ENCODE measurements around the gene ETV1.

Gene ETV1

GRCh38 chr7:13878154-13878553, 111.3 kb downstream of the ETV1 start:
- DNase-seq, result no peak

- no peak for DNase-seq
These were observed 113.9 kb downstream of the ETV1 start for GRCh38 chr7:13875496-13876074.

GRCh38 chr7:13874783-13875182, 114.7 kb downstream of the ETV1 start:
- no peak for DNase-seq

GRCh38 chr7:13872709-13873108, 116.8 kb downstream of the ETV1 start:
- DNase-seq, result no peak

GRCh38 chr7:13871008-13871407, 118.5 kb downstream of the ETV1 start:
- no peak for DNase-seq

GRCh38 chr7:13860734-13861133, 128.7 kb downstream of the ETV1 start:
- DNase-seq, result no peak

- DNase-seq, result no peak
These were observed 133.5 kb downstream of the ETV1 start for GRCh38 chr7:13856012-13856411.

- DNase-seq, result peak; percentile 10
These were observed 137.0 kb downstream of the ETV1 start for GRCh38 chr7:13852281-13852968.

- peak; percentile 69 for DNase-seq
These were observed 137.7 kb downstream of the ETV1 start for GRCh38 chr7:13851736-13852135.

GRCh38 chr7:13850185-13850752, 139.2 kb downstream of the ETV1 start:
- peak; percentile 34 for DNase-seq

- DNase-seq, result no peak
These were observed 140.1 kb downstream of the ETV1 start for GRCh38 chr7:13849163-13849892.

GRCh38 chr7:13848681-13849131, 140.8 kb downstream of the ETV1 start:
- DNase-seq, result peak; percentile 46

GRCh38 chr7:13846386-13846785, 143.1 kb downstream of the ETV1 start:
- DNase-seq, result no peak

GRCh38 chr7:13845601-13846000, 143.9 kb downstream of the ETV1 start:
- DNase-seq, result no peak

- no peak for DNase-seq
These were observed 144.5 kb downstream of the ETV1 start for GRCh38 chr7:13844954-13845353.

GRCh38 chr7:13841284-13841683, 148.2 kb downstream of the ETV1 start:
- no peak for DNase-seq

Measured in eye (tissue), 1 donor.